Testis (tissue), 3 donors: ENCODE measurements around the gene LIPK. TPM values are rescaled to one million over a fixed set of nuclear protein-coding genes. Genes with fewer than 3 reads are reported as not detected.

Source experiments
- DNase-seq: peaks from one replicate; pipeline ENCODE4 v3.0.0-alpha.2; 2019
- H3K27ac ChIP-seq, 2 donors: fragments of 200-600 bp; sonication (generic); one replicate each; pipeline ENCODE4 v1.5.1; 2019
- H3K27me3 ChIP-seq: fragments of 200-600 bp; sonication (generic); one replicate; pipeline ENCODE4 v1.5.1; 2019
- H3K36me3 ChIP-seq: fragments of 200-600 bp; sonication (generic); one replicate; pipeline ENCODE4 v1.5.1; 2017; ENCODE audit warnings: low read depth; ENCODE audit errors: missing control alignments
- H3K4me1 ChIP-seq: fragments of 200-600 bp; sonication (generic); one replicate; pipeline ENCODE4 v1.5.1; 2019
- H3K4me3 ChIP-seq, 2 donors: fragments of 200-600 bp; sonication (generic); one replicate each; pipeline ENCODE4 v1.5.1; 2017 to 2019
- H3K9me3 ChIP-seq: fragments of 200-600 bp; sonication (generic); one replicate; pipeline ENCODE4 v1.5.1; 2017
- CTCF ChIP-seq, 3 experiments: fragments of 450-650 bp in 2 of 3; fragments of 200-600 bp in 1 of 3; sonication (generic) in 1 of 3; IDR thresholded peaks; one replicate each; pipeline ENCODE4 v1.5.1; 2016 to 2019; ENCODE audit warnings: antibody characterized with exemption in 3 of 3, mild to moderate bottlenecking in 2 of 3, moderate library complexity in 1 of 3
- POLR2A ChIP-seq: fragments of 450-650 bp; IDR thresholded peaks from one replicate; pipeline ENCODE4 v1.6.1; 2017; ENCODE audit warnings: antibody characterized with exemption, mild to moderate bottlenecking, moderate library complexity
- WGBS, 2 donors: methylation state at CpG; one replicate each; pipeline ENCODE4 v1.1.5; 2018; 5-methylcytosine and 5-hydroxymethylcytosine counted together
- intact Hi-C: fragments of 100-400 bp; cut with DNase I; formaldehyde crosslinking; loops from one replicate; pipeline ENCODE4 v1.15.1; 2023; ENCODE audit warnings: low total_unique reads
- polyA plus RNA-seq: library from polyadenylated mRNA; stranded (reverse); fragments of 350-450 nt; fragmentation: Illumina TruSeq; extraction: RNeasy Lipid Tissue Mini Kit (QIAGEN cat#74804); gene quantifications from one replicate; pipeline ENCODE4 v1.2.3, GENCODE V29; 2014; ENCODE audit warnings: low read depth, low replicate concordance; ENCODE audit not compliant: insufficient read depth
- total RNA-seq, 2 donors: library from RNA; depleted of rRNA; stranded (reverse); fragments of >200 nt; gene quantifications; one replicate each; pipeline ENCODE4 v1.2.3, GENCODE V29; 2016

Gene LIPK
- total and polyA plus RNA-seq, 3 donors from 2014 or later = not detected

DNA sequence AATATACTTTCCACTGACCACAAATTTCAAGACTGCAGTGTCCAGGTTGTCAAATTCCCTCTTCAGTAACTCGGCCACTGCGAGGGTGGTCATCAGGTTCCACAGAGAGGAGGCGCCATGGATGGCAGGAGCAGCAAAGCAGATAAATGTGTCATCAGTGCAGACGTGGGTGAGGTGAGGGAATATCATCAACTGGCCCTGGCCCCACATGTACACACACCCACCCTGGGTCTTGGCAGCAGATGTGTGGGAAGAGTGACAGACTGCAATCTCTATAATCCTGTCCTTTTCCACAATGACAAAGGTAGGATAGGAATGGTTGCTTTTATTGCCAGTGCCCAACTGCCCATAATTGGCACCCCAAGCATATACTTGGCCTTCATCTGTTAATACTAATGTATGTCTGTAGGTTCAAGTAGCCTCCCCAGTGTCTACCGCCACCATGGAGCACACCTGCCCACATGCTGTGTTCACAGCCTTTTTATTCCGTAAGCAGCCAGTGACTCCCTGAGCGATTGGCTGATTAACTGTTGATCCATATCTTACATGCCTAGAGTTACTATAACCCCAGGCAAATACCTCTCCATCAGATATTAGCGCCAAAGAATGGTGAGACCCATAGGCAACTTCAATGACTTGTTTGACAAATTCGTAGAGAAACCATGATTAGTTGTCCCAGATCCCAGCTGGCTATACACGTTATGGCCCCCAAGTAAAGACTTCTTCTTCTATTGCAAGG lies 80.2 kb downstream of the LIPK start:
- Histone ChIP-seq H3K27me3 (no peaks in the 10 kb centered on the region), H3K4me3 (no peak overlapping the region), H3K36me3 (no peaks in the 10 kb centered on the region), H3K27ac (no peak overlapping the region), H3K9me3 (no peaks in the 10 kb centered on the region), H3K4me1 (no peaks in the 10 kb centered on the region)
- intact Hi-C loops = no loop called here
- TF ChIP-seq POLR2A (no peak), CTCF (IDR thresholded peaks at IDR 0.05) (no peak)
- no peak for DNase-seq
- 90 to 94% methylated on average over 9 to 10 of the region's 10 CpGs for WGBS, 2 donors

- WGBS, 2 donors = 85 to 90% methylated on average over 5 of the region's 5 CpGs
- H3K36me3 ChIP-seq = no peaks in the 10 kb centered on the region
- no peaks in the 10 kb centered on the region for H3K27me3 ChIP-seq
- H3K4me3 ChIP-seq = no peak overlapping the region
- no peaks in the 10 kb centered on the region for H3K4me1 ChIP-seq
- no peak for DNase-seq
- TF ChIP-seq CTCF (IDR thresholded peaks at IDR 0.05) = no peak
- no peak for TF ChIP-seq POLR2A
- H3K27ac ChIP-seq = no peak overlapping the region
- H3K9me3 ChIP-seq = no peaks in the 10 kb centered on the region
- intact Hi-C loops = no loop called here
Measured at GRCh38 chr10:88787463-88787862, 81.4 kb downstream of the LIPK start.

DNA sequence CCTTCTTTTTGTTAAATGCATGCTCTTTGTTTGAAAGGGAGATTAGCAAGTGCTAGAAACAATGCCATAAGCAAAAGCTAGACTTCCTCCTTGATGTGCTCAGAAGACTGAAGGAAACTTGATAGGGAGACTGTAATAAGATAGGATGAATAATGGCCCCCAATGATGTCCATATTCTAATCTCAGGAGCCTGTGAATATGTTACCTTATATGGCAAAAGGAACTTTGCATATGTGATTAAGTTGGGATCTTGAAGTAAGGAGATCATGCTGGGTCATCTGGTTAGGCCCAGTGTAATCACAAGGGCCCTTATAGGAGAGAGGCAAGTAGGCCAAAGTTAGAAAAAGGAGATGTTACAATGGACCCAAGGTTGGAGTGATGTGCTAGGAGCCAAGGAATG lies 82.9 kb downstream of the LIPK start:
- Histone ChIP-seq H3K4me1 (no peaks in the 10 kb centered on the region), H3K36me3 (no peaks in the 10 kb centered on the region), H3K27me3 (no peaks in the 10 kb centered on the region), H3K27ac (no peak overlapping the region), H3K4me3 (no peak overlapping the region), H3K9me3 (no peaks in the 10 kb centered on the region)
- DNase-seq = no peak
- intact Hi-C loops = no loop called here
- TF ChIP-seq POLR2A (no peak), CTCF (IDR thresholded peaks at IDR 0.05) (no peak)

GRCh38 chr10:88791924-88792323 lies 85.9 kb downstream of the LIPK start:
- Histone ChIP-seq H3K27ac (no peak overlapping the region), H3K4me3 (no peak overlapping the region), H3K9me3 (no peaks in the 10 kb centered on the region), H3K27me3 (no peaks in the 10 kb centered on the region), H3K4me1 (no peaks in the 10 kb centered on the region), H3K36me3 (no peaks in the 10 kb centered on the region)
- intact Hi-C loops = no loop called here
- peak; percentile 15 for DNase-seq
- TF ChIP-seq CTCF (IDR thresholded peaks at IDR 0.05) (peak in 2 of 3 experiments; percentile 20 to 28), POLR2A (no peak)
- 59 to 62% methylated on average over 2 of the region's 2 CpGs for WGBS, 2 donors

DNA sequence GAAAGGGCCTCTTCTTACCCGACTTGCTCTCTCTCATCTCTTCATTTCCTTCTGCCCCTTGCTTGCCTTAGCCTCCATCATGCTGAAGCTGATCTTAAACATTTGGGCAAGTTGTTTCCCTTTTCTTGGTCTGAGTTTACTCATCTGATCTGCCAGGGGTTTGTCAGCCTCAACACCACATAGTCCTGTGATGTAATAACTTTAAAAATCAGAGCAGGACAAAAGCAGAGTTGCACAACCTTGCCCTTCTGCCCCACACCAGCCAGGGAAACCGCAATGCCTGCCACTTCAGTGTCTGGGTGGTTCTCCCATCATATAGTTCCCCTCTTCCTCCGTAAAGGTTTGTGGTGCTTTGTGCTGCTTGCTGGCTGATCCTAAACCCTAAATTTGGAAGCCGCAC lies 86.6 kb downstream of the LIPK start:
- Histone ChIP-seq H3K9me3 (no peaks in the 10 kb centered on the region), H3K4me3 (no peak overlapping the region), H3K4me1 (no peaks in the 10 kb centered on the region), H3K27me3 (no peaks in the 10 kb centered on the region), H3K36me3 (no peaks in the 10 kb centered on the region), H3K27ac (no peak overlapping the region)
- WGBS, 2 donors = 79 to 85% methylated on average over 4 of the region's 4 CpGs
- no peak for TF ChIP-seq POLR2A
- TF ChIP-seq CTCF (IDR thresholded peaks at IDR 0.05) = no peak
- peak; percentile 16 for DNase-seq
- intact Hi-C loops = no loop called here
